Lower lobe of right lung (tissue), 2 donors: ENCODE results near the gene SCG3. TPM values are rescaled to one million over a fixed set of nuclear protein-coding genes. Genes with fewer than 3 reads are reported as not detected.

ENCODE experiments used
- ATAC-seq, 2 donors: fragments of 200-7000 bp; cut with Tn5 transposase; one replicate each; pipeline ENCODE4 v1.9.1; 2020 to 2022; ENCODE audit warnings: mild to moderate bottlenecking in 2 of 2, moderate library complexity in 2 of 2
- DNase-seq: peaks from one replicate; pipeline ENCODE4 v3.0.0-alpha.2; 2020
- H3K27ac ChIP-seq: fragments of 200-600 bp; one replicate; pipeline ENCODE4 v1.8.0; 2022
- H3K27me3 ChIP-seq: fragments of 200-600 bp; one replicate; pipeline ENCODE4 v1.8.0; 2022; ENCODE audit warnings: low read depth
- H3K36me3 ChIP-seq: fragments of 200-600 bp; one replicate; pipeline ENCODE4 v1.8.0; 2022; ENCODE audit warnings: mild to moderate bottlenecking
- H3K4me1 ChIP-seq: fragments of 200-600 bp; one replicate; pipeline ENCODE4 v1.8.0; 2022
- H3K4me3 ChIP-seq: fragments of 200-600 bp; one replicate; pipeline ENCODE4 v1.8.0; 2022; ENCODE audit warnings: mild to moderate bottlenecking
- H3K9me3 ChIP-seq: fragments of 200-600 bp; one replicate; pipeline ENCODE4 v1.8.0; 2022
- intact Hi-C: fragments of 100-400 bp; cut with DNase I; formaldehyde crosslinking; loops from one replicate; pipeline ENCODE4 v1.11.0; 2022
- total RNA-seq: library from RNA; stranded (reverse); fragmentation: NEBNext Ultra II Directional; extraction: Animal tissue kit (Norgen Biotek cat#: 25700); gene quantifications from one replicate; pipeline ENCODE4 v1.2.1, GENCODE V29; 2021
- TF ChIP-seq, protein P1 (sequence below): fragments of 200-600 bp; IDR thresholded peaks from one replicate; pipeline ENCODE4 v1.8.0; 2022; ENCODE audit warnings: antibody characterized with exemption, mild to moderate bottlenecking
- donor health status: DM: no; HTN: yes; CAD: no; lungs with severe emphysema.

SCG3 gene
- total RNA-seq, 1 donor from 2014 or later = 0.18 TPM

DNA sequence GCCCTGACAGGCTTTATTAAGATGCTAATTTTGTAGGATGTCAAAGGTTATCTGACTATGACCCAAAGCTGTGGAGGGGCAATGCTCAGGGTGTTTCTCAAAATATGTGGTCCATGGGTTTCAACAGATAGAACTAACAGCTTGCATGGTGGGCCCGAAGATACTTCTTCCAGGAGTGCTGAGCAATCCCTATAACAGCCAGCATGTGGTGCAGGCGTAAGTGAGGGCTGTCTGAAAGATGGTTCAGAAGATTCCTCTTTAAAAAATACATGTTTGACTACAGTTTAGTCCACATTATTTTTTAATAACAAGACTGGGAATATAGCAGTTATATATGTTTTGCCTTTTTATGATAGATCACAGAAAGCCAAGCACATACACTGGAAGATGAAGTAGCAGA lies 7.6 kb downstream of the SCG3 start:
- intact Hi-C loops = no loop called here
- TF ChIP-seq, protein P1, sequence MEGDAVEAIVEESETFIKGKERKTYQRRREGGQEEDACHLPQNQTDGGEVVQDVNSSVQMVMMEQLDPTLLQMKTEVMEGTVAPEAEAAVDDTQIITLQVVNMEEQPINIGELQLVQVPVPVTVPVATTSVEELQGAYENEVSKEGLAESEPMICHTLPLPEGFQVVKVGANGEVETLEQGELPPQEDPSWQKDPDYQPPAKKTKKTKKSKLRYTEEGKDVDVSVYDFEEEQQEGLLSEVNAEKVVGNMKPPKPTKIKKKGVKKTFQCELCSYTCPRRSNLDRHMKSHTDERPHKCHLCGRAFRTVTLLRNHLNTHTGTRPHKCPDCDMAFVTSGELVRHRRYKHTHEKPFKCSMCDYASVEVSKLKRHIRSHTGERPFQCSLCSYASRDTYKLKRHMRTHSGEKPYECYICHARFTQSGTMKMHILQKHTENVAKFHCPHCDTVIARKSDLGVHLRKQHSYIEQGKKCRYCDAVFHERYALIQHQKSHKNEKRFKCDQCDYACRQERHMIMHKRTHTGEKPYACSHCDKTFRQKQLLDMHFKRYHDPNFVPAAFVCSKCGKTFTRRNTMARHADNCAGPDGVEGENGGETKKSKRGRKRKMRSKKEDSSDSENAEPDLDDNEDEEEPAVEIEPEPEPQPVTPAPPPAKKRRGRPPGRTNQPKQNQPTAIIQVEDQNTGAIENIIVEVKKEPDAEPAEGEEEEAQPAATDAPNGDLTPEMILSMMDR = peak; percentile 16
- H3K27ac ChIP-seq = no peak overlapping the region
- no peak overlapping the region for H3K4me3 ChIP-seq
- H3K36me3 ChIP-seq = no peaks in the 10 kb centered on the region
- peaks cover 6% of the 10 kb centered on the region for H3K4me1 ChIP-seq
- H3K27me3 ChIP-seq = peaks cover 7% of the 10 kb centered on the region
- ATAC-seq (no peak), DNase-seq (no peak)
- H3K9me3 ChIP-seq = no peaks in the 10 kb centered on the region

DNA sequence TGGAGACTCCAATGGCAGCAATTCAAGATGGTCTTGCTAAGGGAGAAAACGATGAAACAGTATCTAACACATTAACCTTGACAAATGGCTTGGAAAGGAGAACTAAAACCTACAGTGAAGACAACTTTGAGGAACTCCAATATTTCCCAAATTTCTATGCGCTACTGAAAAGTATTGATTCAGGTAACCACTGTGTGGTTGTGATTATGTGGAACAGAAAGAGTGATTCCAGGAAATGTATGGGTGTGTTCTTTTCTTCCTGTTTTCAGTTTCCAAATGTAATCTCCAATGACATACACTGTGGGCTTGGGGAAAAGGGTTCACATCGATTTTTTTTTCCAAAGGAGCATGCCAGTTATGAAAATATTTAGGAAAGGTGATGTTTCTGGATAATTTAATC lies 10.9 kb downstream of the SCG3 start:
- peaks cover 6% of the 10 kb centered on the region for H3K4me1 ChIP-seq
- no peaks in the 10 kb centered on the region for H3K36me3 ChIP-seq
- H3K27ac ChIP-seq = no peak overlapping the region
- DNase-seq (no peak), ATAC-seq (no peak)
- no peaks in the 10 kb centered on the region for H3K9me3 ChIP-seq
- no peak overlapping the region for H3K4me3 ChIP-seq
- intact Hi-C loops = no loop called here
- TF ChIP-seq, protein P1 = no peak
- H3K27me3 ChIP-seq = no peaks in the 10 kb centered on the region

- H3K36me3 ChIP-seq = no peaks in the 10 kb centered on the region
- H3K4me3 ChIP-seq = no peak overlapping the region
- no peak for DNase-seq
- TF ChIP-seq, protein P1 = no peak
- ATAC-seq = no peak
- no peaks in the 10 kb centered on the region for H3K9me3 ChIP-seq
- H3K4me1 ChIP-seq = peaks cover 6% of the 10 kb centered on the region
- H3K27me3 ChIP-seq = no peaks in the 10 kb centered on the region
- no peak overlapping the region for H3K27ac ChIP-seq
- intact Hi-C loops = no loop called here
These were observed 15.3 kb downstream of the SCG3 start for GRCh38 chr15:51696566-51696965.

DNA sequence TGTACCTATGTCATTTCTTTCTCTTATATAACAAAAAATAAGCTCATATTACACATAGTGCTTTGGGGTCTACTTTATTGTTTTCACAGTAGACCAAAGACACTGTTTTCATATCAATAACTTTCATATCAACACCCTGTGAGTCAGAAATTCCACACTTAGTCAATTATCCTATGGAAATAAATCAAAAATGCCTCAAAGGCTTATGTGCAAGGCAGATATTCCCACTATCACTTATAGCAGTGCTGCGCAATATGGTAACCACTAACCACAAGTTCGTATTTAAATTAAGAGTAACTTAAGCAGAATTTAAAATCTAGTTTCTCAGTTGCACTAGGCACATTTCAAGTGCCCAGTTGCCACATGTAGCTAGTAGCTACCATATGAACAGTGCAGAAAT lies 15.9 kb downstream of the SCG3 start:
- Histone ChIP-seq H3K36me3 (no peaks in the 10 kb centered on the region), H3K27ac (no peak overlapping the region), H3K27me3 (no peaks in the 10 kb centered on the region), H3K4me1 (peaks cover 3% of the 10 kb centered on the region), H3K4me3 (no peak overlapping the region), H3K9me3 (no peaks in the 10 kb centered on the region)
- TF ChIP-seq, protein P1 = no peak
- ATAC-seq (no peak), DNase-seq (no peak)
- intact Hi-C loops = no loop called here

DNA sequence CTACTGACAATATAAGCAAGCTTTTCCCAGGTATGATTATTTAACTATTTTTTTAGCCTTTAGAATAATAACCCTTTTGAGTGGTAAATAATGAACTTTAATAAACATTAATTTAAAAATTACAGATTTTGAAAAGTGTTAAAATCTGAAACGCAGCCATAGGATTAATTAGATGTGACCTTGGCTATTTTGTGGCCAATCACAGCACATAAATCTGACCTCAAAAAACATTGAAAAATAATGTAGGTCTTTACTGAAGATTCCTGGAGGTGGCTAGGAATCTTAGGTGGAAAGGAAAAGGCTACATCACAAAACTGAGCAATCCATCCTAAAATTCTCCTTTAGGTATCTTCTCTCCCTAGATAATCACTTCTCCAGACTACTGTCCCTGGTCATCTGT lies 18.1 kb downstream of the SCG3 start:
- intact Hi-C loops = no loop called here
- Histone ChIP-seq H3K36me3 (no peaks in the 10 kb centered on the region), H3K27ac (no peak overlapping the region), H3K27me3 (no peaks in the 10 kb centered on the region), H3K4me1 (no peaks in the 10 kb centered on the region), H3K9me3 (no peaks in the 10 kb centered on the region), H3K4me3 (no peak overlapping the region)
- TF ChIP-seq, protein P1 = no peak
- ATAC-seq (no peak), DNase-seq (no peak)

- TF ChIP-seq, protein P1 = no peak
- Histone ChIP-seq H3K4me1 (no peaks in the 10 kb centered on the region), H3K27ac (no peak overlapping the region), H3K27me3 (no peaks in the 10 kb centered on the region), H3K36me3 (no peaks in the 10 kb centered on the region), H3K9me3 (no peaks in the 10 kb centered on the region), H3K4me3 (no peak overlapping the region)
- intact Hi-C loops = no loop called here
- DNase-seq = no peak
- no peak for ATAC-seq
These were observed 21.4 kb downstream of the SCG3 start for GRCh38 chr15:51702710-51703109.
